ENCODE results near the gene AP3B1.

The AP3B1 gene

DNA sequence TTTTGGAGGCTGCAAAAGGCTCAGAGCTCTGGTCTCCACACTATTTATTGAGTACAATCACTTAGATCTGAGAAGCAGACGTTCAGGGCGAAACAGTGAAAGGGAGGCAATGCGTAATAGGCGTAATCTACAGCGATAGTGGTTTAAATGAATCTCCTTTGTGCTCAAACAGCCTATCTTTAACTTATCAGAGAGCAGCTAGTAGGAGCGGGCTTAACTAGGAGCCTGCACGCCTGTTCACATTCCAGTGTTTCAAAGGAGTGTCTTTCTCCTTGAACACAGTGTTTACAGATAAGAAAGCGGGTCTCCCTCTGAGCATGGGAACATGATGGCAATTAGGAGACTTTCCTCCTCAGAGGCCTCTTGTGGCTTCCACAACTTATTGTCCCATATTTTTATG lies 49.4 kb downstream of the AP3B1 start:
- DNase-seq (no peak), ATAC-seq (ENCODE audit: insufficient read depth, low read depth) (no peak)
- peaks cover 8% of the 10 kb centered on the region; the same call in 1 of the 2 replicates for H3K79me2 ChIP-seq (ENCODE audit: insufficient read depth, low read length)
- no peak overlapping the region for H2AFZ ChIP-seq (ENCODE audit: low read depth, low read length)
- no peak overlapping the region for H3K4me3 ChIP-seq (ENCODE audit: low read depth in 1 of 2, low read length in 2 of 2)
- H3K27ac ChIP-seq (ENCODE audit: low read length) = no peak overlapping the region
- no peaks in the 10 kb centered on the region for H3K9me3 ChIP-seq (ENCODE audit: insufficient read depth, low read length, severe bottlenecking)
- no peaks in the 10 kb centered on the region for H3K4me1 ChIP-seq (ENCODE audit: insufficient read depth, low read length)
- H4K20me1 ChIP-seq (ENCODE audit: insufficient read depth, low read length) = no peaks in the 10 kb centered on the region; the same call in 1 of the 2 replicates
- no peak overlapping the region for H3K4me2 ChIP-seq (ENCODE audit: insufficient read depth, low read length)
- H3K9ac ChIP-seq (ENCODE audit: low read depth, low read length) = no peak overlapping the region
- H3K27me3 ChIP-seq (ENCODE audit: insufficient read depth, low read length, poor library complexity) = no peaks in the 10 kb centered on the region
- peaks cover 4% of the 10 kb centered on the region; the same call in 1 of the 2 replicates for H3K36me3 ChIP-seq (ENCODE audit: insufficient read depth, low read length)
- TF ChIP-seq, protein P1, sequence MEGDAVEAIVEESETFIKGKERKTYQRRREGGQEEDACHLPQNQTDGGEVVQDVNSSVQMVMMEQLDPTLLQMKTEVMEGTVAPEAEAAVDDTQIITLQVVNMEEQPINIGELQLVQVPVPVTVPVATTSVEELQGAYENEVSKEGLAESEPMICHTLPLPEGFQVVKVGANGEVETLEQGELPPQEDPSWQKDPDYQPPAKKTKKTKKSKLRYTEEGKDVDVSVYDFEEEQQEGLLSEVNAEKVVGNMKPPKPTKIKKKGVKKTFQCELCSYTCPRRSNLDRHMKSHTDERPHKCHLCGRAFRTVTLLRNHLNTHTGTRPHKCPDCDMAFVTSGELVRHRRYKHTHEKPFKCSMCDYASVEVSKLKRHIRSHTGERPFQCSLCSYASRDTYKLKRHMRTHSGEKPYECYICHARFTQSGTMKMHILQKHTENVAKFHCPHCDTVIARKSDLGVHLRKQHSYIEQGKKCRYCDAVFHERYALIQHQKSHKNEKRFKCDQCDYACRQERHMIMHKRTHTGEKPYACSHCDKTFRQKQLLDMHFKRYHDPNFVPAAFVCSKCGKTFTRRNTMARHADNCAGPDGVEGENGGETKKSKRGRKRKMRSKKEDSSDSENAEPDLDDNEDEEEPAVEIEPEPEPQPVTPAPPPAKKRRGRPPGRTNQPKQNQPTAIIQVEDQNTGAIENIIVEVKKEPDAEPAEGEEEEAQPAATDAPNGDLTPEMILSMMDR (IDR thresholded peaks at IDR 0.05; ENCODE audit: borderline replicate concordance, extremely low read depth, low read length, poor library complexity, severe bottlenecking) = no peak
- TF ChIP-seq EZH2 (IDR thresholded peaks at IDR 0.05; ENCODE audit: borderline replicate concordance, low read depth, low read length, severe bottlenecking) = no peak

DNA sequence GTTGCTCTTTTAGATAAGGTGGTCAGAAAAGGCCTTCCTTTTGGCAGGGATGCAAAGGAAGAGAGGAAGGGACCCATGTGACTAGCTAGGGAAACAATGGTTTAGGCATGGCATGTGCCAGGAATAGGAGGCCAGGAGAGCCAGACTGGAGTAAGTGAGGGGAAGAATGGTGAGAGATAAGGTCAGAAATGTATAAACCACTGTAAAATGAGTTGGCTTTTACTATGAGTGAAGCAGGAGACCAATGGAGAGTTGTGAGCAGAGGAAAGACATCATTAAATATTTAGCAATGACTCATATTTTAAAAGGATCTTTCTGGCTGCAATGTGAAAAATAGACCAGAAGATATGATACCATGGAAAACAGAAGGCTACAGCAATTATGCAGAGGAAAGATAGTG lies 50.9 kb downstream of the AP3B1 start:
- H3K4me1 ChIP-seq (ENCODE audit: insufficient read depth, low read length) = no peaks in the 10 kb centered on the region
- TF ChIP-seq, protein P1 (IDR thresholded peaks at IDR 0.05; ENCODE audit: borderline replicate concordance, extremely low read depth, low read length, poor library complexity, severe bottlenecking) = no peak
- TF ChIP-seq EZH2 (IDR thresholded peaks at IDR 0.05; ENCODE audit: borderline replicate concordance, low read depth, low read length, severe bottlenecking) = no peak
- H3K4me2 ChIP-seq (ENCODE audit: insufficient read depth, low read length) = no peak overlapping the region
- H3K36me3 ChIP-seq (ENCODE audit: insufficient read depth, low read length) = peaks cover 3% of the 10 kb centered on the region; the same call in 1 of the 2 replicates
- H2AFZ ChIP-seq (ENCODE audit: low read depth, low read length) = no peak overlapping the region
- H3K9me3 ChIP-seq (ENCODE audit: insufficient read depth, low read length, severe bottlenecking) = no peaks in the 10 kb centered on the region
- H3K9ac ChIP-seq (ENCODE audit: low read depth, low read length) = no peak overlapping the region
- H3K4me3 ChIP-seq (ENCODE audit: low read depth in 1 of 2, low read length in 2 of 2) = no peak overlapping the region
- no peaks in the 10 kb centered on the region for H3K27me3 ChIP-seq (ENCODE audit: insufficient read depth, low read length, poor library complexity)
- ATAC-seq (ENCODE audit: insufficient read depth, low read depth) (no peak), DNase-seq (no peak)
- no peak overlapping the region for H3K27ac ChIP-seq (ENCODE audit: low read length)
- peaks cover 8% of the 10 kb centered on the region; the same call in 1 of the 2 replicates for H3K79me2 ChIP-seq (ENCODE audit: insufficient read depth, low read length)
- no peaks in the 10 kb centered on the region; the same call in 1 of the 2 replicates for H4K20me1 ChIP-seq (ENCODE audit: insufficient read depth, low read length)

DNA sequence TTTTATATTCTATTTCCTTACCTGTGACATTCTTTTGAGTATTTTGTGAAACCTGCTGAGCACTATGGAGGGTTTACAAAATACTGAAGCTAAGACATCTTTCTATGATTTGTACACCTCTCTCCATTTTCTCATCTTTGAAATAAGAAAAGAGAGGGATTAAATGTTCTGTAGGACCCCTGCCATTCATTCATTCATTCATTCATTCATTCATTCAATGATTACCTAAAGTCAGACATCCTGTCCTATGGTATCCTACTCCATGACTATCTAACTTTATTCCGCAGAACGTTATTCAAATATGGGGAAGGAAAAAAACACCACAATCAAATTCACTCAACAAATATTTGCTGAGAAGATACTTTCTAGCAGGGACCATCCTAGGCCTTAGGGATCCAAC lies 51.4 kb downstream of the AP3B1 start:
- Histone ChIP-seq H3K4me3 (ENCODE audit: low read depth in 1 of 2, low read length in 2 of 2) (no peak overlapping the region), H3K4me1 (ENCODE audit: insufficient read depth, low read length) (no peaks in the 10 kb centered on the region), H3K27ac (ENCODE audit: low read length) (no peak overlapping the region), H3K79me2 (ENCODE audit: insufficient read depth, low read length) (peaks cover 8% of the 10 kb centered on the region; the same call in 1 of the 2 replicates), H3K4me2 (ENCODE audit: insufficient read depth, low read length) (no peak overlapping the region), H3K36me3 (ENCODE audit: insufficient read depth, low read length) (peaks cover 3% of the 10 kb centered on the region; the same call in 1 of the 2 replicates), H3K27me3 (ENCODE audit: insufficient read depth, low read length, poor library complexity) (no peaks in the 10 kb centered on the region), H2AFZ (ENCODE audit: low read depth, low read length) (no peak overlapping the region), H3K9me3 (ENCODE audit: insufficient read depth, low read length, severe bottlenecking) (no peaks in the 10 kb centered on the region), H4K20me1 (ENCODE audit: insufficient read depth, low read length) (no peaks in the 10 kb centered on the region; the same call in 1 of the 2 replicates), H3K9ac (ENCODE audit: low read depth, low read length) (no peak overlapping the region)
- ATAC-seq (ENCODE audit: insufficient read depth, low read depth) (no peak), DNase-seq (no peak)
- TF ChIP-seq, protein P1 (IDR thresholded peaks at IDR 0.05; ENCODE audit: borderline replicate concordance, extremely low read depth, low read length, poor library complexity, severe bottlenecking) = no peak
- no peak for TF ChIP-seq EZH2 (IDR thresholded peaks at IDR 0.05; ENCODE audit: borderline replicate concordance, low read depth, low read length, severe bottlenecking)
